ENCODE measurements around the gene LAYN.

- no peak for TF ChIP-seq CTCF (IDR thresholded peaks at IDR 0.05)
- no peak for TF ChIP-seq POLR2A (IDR thresholded peaks at IDR 0.05)
These were observed 938 bp downstream of the LAYN start for GRCh38 chr11:111541254-111542061.
